HEK293 (cell line): ENCODE measurements around the gene DDN.

Experiments
- BCL11A ChIP-seq: fragments of 450-650 bp; formaldehyde crosslinking; IDR thresholded peaks from 2 replicates; pipeline ENCODE4 v1.5.1; 2016; ENCODE audit warnings: low read depth, missing biosample characterization, missing genetic modification characterization
- BCL6B ChIP-seq: fragments of 450-650 bp; formaldehyde crosslinking; IDR thresholded peaks from 2 replicates; pipeline ENCODE4 v1.5.1; 2017; ENCODE audit warnings: missing biosample characterization, missing genetic modification characterization
- GLI2 ChIP-seq: fragments of 450-650 bp; formaldehyde crosslinking; IDR thresholded peaks from 2 replicates; pipeline ENCODE4; 2017; ENCODE audit warnings: missing biosample characterization, missing genetic modification characterization, low read depth, borderline replicate concordance
- GLI4 ChIP-seq: fragments of 450-650 bp; formaldehyde crosslinking; IDR thresholded peaks from 2 replicates; pipeline ENCODE4 v1.5.1; 2016; ENCODE audit warnings: missing biosample characterization, missing genetic modification characterization
- PRDM4 ChIP-seq: fragments of 450-650 bp; formaldehyde crosslinking; IDR thresholded peaks from 2 replicates; pipeline ENCODE4 v1.5.1; 2017; ENCODE audit warnings: missing biosample characterization, missing genetic modification characterization
- SCRT1 ChIP-seq: fragments of 450-650 bp; formaldehyde crosslinking; IDR thresholded peaks from 2 replicates; pipeline ENCODE4 v1.5.1; 2016; ENCODE audit warnings: missing biosample characterization, missing genetic modification characterization, borderline replicate concordance
- ZBTB10 ChIP-seq: fragments of 450-650 bp; formaldehyde crosslinking; IDR thresholded peaks from 2 replicates; pipeline ENCODE4 v1.5.1; 2016; ENCODE audit warnings: missing biosample characterization, missing genetic modification characterization
- ZBTB11 ChIP-seq: fragments of 450-650 bp; formaldehyde crosslinking; conservative IDR thresholded peaks from 2 replicates; pipeline ENCODE4 v1.5.1; 2016; ENCODE audit warnings: low read depth, missing biosample characterization, missing genetic modification characterization
- ZEB2 ChIP-seq: fragments of 450-650 bp; formaldehyde crosslinking; IDR thresholded peaks from 2 replicates; pipeline ENCODE4 v1.5.1; 2016; ENCODE audit warnings: missing biosample characterization, missing genetic modification characterization
- ZNF157 ChIP-seq: fragments of 450-650 bp; formaldehyde crosslinking; IDR thresholded peaks from 2 replicates; pipeline ENCODE4 v1.5.1; 2016; ENCODE audit warnings: missing biosample characterization, missing genetic modification characterization
- ZNF223 ChIP-seq: fragments of 450-650 bp; formaldehyde crosslinking; IDR thresholded peaks from 2 replicates; pipeline ENCODE4 v1.5.1; 2016; ENCODE audit warnings: missing biosample characterization, missing genetic modification characterization
- ZNF350 ChIP-seq: fragments of 450-650 bp; formaldehyde crosslinking; IDR thresholded peaks from 2 replicates; pipeline ENCODE4 v1.5.0; 2017; ENCODE audit warnings: missing biosample characterization, mild to moderate bottlenecking, missing genetic modification characterization
- ZNF366 ChIP-seq: fragments of 450-650 bp; formaldehyde crosslinking; conservative IDR thresholded peaks from 2 replicates; pipeline ENCODE4 v1.5.1; 2016; ENCODE audit warnings: missing biosample characterization, missing genetic modification characterization
- ZNF394 ChIP-seq: fragments of 450-650 bp; formaldehyde crosslinking; IDR thresholded peaks from 2 replicates; pipeline ENCODE4 v1.5.1; 2016; ENCODE audit warnings: missing biosample characterization, missing genetic modification characterization, mild to moderate bottlenecking, moderate library complexity, borderline replicate concordance
- ZNF449 ChIP-seq: fragments of 450-650 bp; formaldehyde crosslinking; IDR thresholded peaks from 2 replicates; pipeline ENCODE4 v1.5.1; 2017; ENCODE audit warnings: missing biosample characterization, mild to moderate bottlenecking, missing genetic modification characterization, moderate library complexity
- ZNF501 ChIP-seq: fragments of 450-650 bp; formaldehyde crosslinking; IDR thresholded peaks from 2 replicates; pipeline ENCODE4 v1.5.1; 2016; ENCODE audit warnings: missing biosample characterization, missing genetic modification characterization
- ZNF521 ChIP-seq: fragments of 450-650 bp; formaldehyde crosslinking; IDR thresholded peaks from 2 replicates; pipeline ENCODE4 v1.5.1; 2017; ENCODE audit warnings: missing biosample characterization, mild to moderate bottlenecking, missing genetic modification characterization
- ZNF529 ChIP-seq: fragments of 450-650 bp; formaldehyde crosslinking; IDR thresholded peaks from 2 replicates; pipeline ENCODE4 v1.5.1; 2017; ENCODE audit warnings: missing genetic modification characterization, missing biosample characterization; ENCODE audit not compliant: insufficient replicate concordance
- ZNF548 ChIP-seq: fragments of 450-650 bp; formaldehyde crosslinking; IDR thresholded peaks from 2 replicates; pipeline ENCODE4 v1.5.1; 2016; ENCODE audit warnings: missing biosample characterization, missing genetic modification characterization
- ZNF555 ChIP-seq: fragments of 450-650 bp; formaldehyde crosslinking; conservative IDR thresholded peaks from 2 replicates; pipeline ENCODE4 v1.5.1; 2017; ENCODE audit warnings: missing biosample characterization, mild to moderate bottlenecking, missing genetic modification characterization, inconsistent platforms
- ZNF560 ChIP-seq: fragments of 450-650 bp; formaldehyde crosslinking; IDR thresholded peaks from 2 replicates; pipeline ENCODE4 v1.5.1; 2017; ENCODE audit warnings: missing biosample characterization, missing genetic modification characterization, borderline replicate concordance
- ZNF596 ChIP-seq: fragments of 450-650 bp; IDR thresholded peaks from 2 replicates; pipeline ENCODE4 v1.5.0; 2018; ENCODE audit warnings: missing biosample characterization, mild to moderate bottlenecking, missing genetic modification characterization, moderate library complexity
- ZNF785 ChIP-seq: fragments of 450-650 bp; formaldehyde crosslinking; IDR thresholded peaks from 2 replicates; pipeline ENCODE4 v1.5.1; 2016; ENCODE audit warnings: missing biosample characterization, missing genetic modification characterization
- ZSCAN23 ChIP-seq: fragments of 450-650 bp; formaldehyde crosslinking; IDR thresholded peaks from 2 replicates; pipeline ENCODE4 v1.5.1; 2016; ENCODE audit warnings: missing biosample characterization, missing genetic modification characterization
- ZSCAN4 ChIP-seq: fragments of 450-650 bp; formaldehyde crosslinking; IDR thresholded peaks from 2 replicates; pipeline ENCODE4 v1.5.1; 2017; ENCODE audit warnings: missing biosample characterization, missing genetic modification characterization
- ZXDB ChIP-seq: fragments of 450-650 bp; formaldehyde crosslinking; IDR thresholded peaks from 2 replicates; pipeline ENCODE4 v1.5.1; 2016; ENCODE audit warnings: missing biosample characterization, missing genetic modification characterization

DDN gene

GRCh38 chr12:48956279-48957140, 42.7 kb downstream of the DDN start (continued):
- TF ChIP-seq ZNF223 (no peak), BCL11A (no peak), ZNF449 (tag by site-specific recombination) (no peak), PRDM4 (0 out of 2 replicates have a peak, but pooled peaks have one; percentile 10), ZNF394 (tag by site-specific recombination) (no peak), ZSCAN23 (tag by site-specific recombination) (no peak), BCL6B (no peak), ZBTB11 (tag by site-specific recombination) (no peak), ZNF596 (no peak), ZNF529 (tag by site-specific recombination) (no peak), ZNF350 (tag by site-specific recombination) (no peak), GLI4 (tag by site-specific recombination) (0 out of 2 replicates have a peak, but pooled peaks have one; percentile 26), ZNF555 (no peak), ZXDB (no peak; the same call in 1 of the 2 replicates), GLI2 (tag by site-specific recombination) (no peak), ZBTB10 (tag by site-specific recombination) (peak; percentile 79), ZNF366 (tag by site-specific recombination) (peak; percentile 88), ZNF548 (tag by site-specific recombination) (no peak), ZNF560 (no peak), ZSCAN4 (tag by site-specific recombination) (no peak), ZNF785 (tag by site-specific recombination) (no peak), ZNF157 (no peak), ZNF501 (tag by site-specific recombination) (no peak; the same call in 1 of the 2 replicates), SCRT1 (tag by site-specific recombination) (peak; percentile 89), ZEB2 (tag by site-specific recombination) (no peak), ZNF521 (tag by site-specific recombination) (no peak)
